GM12878 (cell line): Measurements from ENCODE around the gene SRD5A2. TPM values are rescaled to one million over a fixed set of nuclear protein-coding genes. Genes with fewer than 3 reads are reported as not detected.

Experiments used
- ATAC-seq: fragments of 200-7000 bp; cut with Tn5 transposase; 3 replicates; pipeline ENCODE4 v1.9.1; 2020; ENCODE audit warnings: mild to moderate bottlenecking, moderate library complexity
- BruUV-seq: library from RNA; stranded (reverse); fragments of 400-500 nt; replicated peaks from 2 replicates; lab custom pipeline; 2021; lab: Mats Ljungman, UMichigan
- CTCF ChIA-PET: fragments of 300-600 bp; sonication (Branson Sonifier 250); formaldehyde crosslinking; extraction: SDS; loops from one replicate; lab custom pipeline; 2021; ENCODE audit warnings: inconsistent platforms; lab: Yijun Ruan, JAX
- POLR2A ChIA-PET: fragments of 350-600 bp; formaldehyde crosslinking; extraction: SDS; loops from one replicate; lab custom pipeline; 2021; ENCODE audit warnings: inconsistent platforms; lab: Charles Lee
- RAD21 ChIA-PET: fragments of 300-600 bp; sonication (Branson Sonifier 250); formaldehyde crosslinking; loops from one replicate; lab custom pipeline; 2023; ENCODE audit warnings: antibody characterized with exemption; ENCODE audit not compliant: unreplicated experiment; lab: Charles Lee
- SMC1A ChIA-PET: fragments of 300-600 bp; sonication (Branson Sonifier 250); formaldehyde crosslinking; loops from one replicate; lab custom pipeline; 2023; ENCODE audit not compliant: unreplicated experiment, uncharacterized antibody; lab: Charles Lee
- DNase-seq: peaks from one replicate; pipeline ENCODE4 v3.0.0-alpha.2; 2011; ENCODE audit warnings: low read depth, low spot score
- FAIRE-seq: peaks from 3 replicates; lab custom pipeline; 2011; peaks lifted over from hg19 to GRCh38; lab: Jason Lieb, UNC
- H2AFZ ChIP-seq: 2 replicates; pipeline ENCODE4 v1.6.0; 2011; ENCODE audit warnings: low read depth, low read length, control low read depth; ENCODE audit not compliant: control insufficient read depth
- H3K27ac ChIP-seq: 2 replicates; pipeline ENCODE4 v1.5.1; 2011; ENCODE audit warnings: control low read depth; ENCODE audit not compliant: control insufficient read depth, insufficient read depth
- H3K27me3 ChIP-seq, 2 experiments: replicated peaks in 1 of 2; 2 replicates each; pipeline versions ENCODE4 v1.6.0 to v1.6.1; 2011; ENCODE audit warnings: low read length in 1 of 2; ENCODE audit not compliant: control insufficient read depth in 2 of 2, insufficient read depth in 2 of 2
- H3K36me3 ChIP-seq, 2 experiments: 2 replicates each; pipeline ENCODE4 v1.5.1; 2011; ENCODE audit warnings: low read length in 1 of 2; ENCODE audit not compliant: control insufficient read depth in 2 of 2, insufficient read depth in 2 of 2
- H3K4me1 ChIP-seq: 2 replicates; pipeline ENCODE4 v1.6.1; 2011; ENCODE audit warnings: mild to moderate bottlenecking, low read length, moderate library complexity, mixed read lengths; ENCODE audit not compliant: control insufficient read depth, insufficient read depth
- H3K4me2 ChIP-seq: 2 replicates; pipeline ENCODE4 v1.6.0; 2011; ENCODE audit warnings: control low read depth; ENCODE audit not compliant: control insufficient read depth, insufficient read depth
- H3K4me3 ChIP-seq: fragments of 200-600 bp; sonication (generic); 2 replicates; pipeline ENCODE4 v1.5.1; 2016
- H3K79me2 ChIP-seq: 2 replicates; pipeline ENCODE4 v1.6.0; 2011; ENCODE audit warnings: low read length; ENCODE audit not compliant: control insufficient read depth, insufficient read depth
- H3K9ac ChIP-seq: 2 replicates; pipeline ENCODE4 v1.8.0; 2011; ENCODE audit warnings: low read length, control low read depth, mixed read lengths; ENCODE audit not compliant: control insufficient read depth, insufficient read depth
- H3K9me3 ChIP-seq: replicated peaks from 3 replicates; pipeline ENCODE4 v1.5.1; 2011; ENCODE audit warnings: mild to moderate bottlenecking, low read length; ENCODE audit not compliant: control insufficient read depth, insufficient read depth
- H4K20me1 ChIP-seq: 2 replicates; pipeline ENCODE4 v1.6.0; 2011; ENCODE audit not compliant: control insufficient read depth, insufficient read depth
- CBX3 ChIP-seq: fragments of 200-600 bp; sonication (generic); IDR thresholded peaks from 2 replicates; pipeline ENCODE4 v1.6.1; 2016; ENCODE audit warnings: low read depth, borderline replicate concordance
- CREB1 ChIP-seq: IDR thresholded peaks from 2 replicates; pipeline ENCODE4 v1.6.1; 2012; ENCODE audit warnings: low read depth, mild to moderate bottlenecking, inconsistent platforms
- CREM ChIP-seq: IDR thresholded peaks from 2 replicates; pipeline ENCODE4 v1.6.1; 2014; ENCODE audit warnings: antibody characterized with exemption, low read depth
- NFYB ChIP-seq: IDR thresholded peaks from 2 replicates; pipeline ENCODE4 v1.6.1; 2011; ENCODE audit warnings: low read depth, mild to moderate bottlenecking, low read length, improper control_type of control experiment, moderate library complexity; ENCODE audit not compliant: insufficient read depth
- POLR2AphosphoS2 ChIP-seq: IDR thresholded peaks from 2 replicates; pipeline ENCODE4 v1.6.1; 2011; ENCODE audit warnings: low read depth, mild to moderate bottlenecking, low read length, improper control_type of control experiment, moderate library complexity
- RBBP5 ChIP-seq: fragments of 200-600 bp; sonication (generic); conservative IDR thresholded peaks from 2 replicates; pipeline ENCODE4 v1.6.1; 2016
- SIN3A ChIP-seq: IDR thresholded peaks from 2 replicates; pipeline ENCODE4 v1.6.1; 2012; ENCODE audit warnings: low read depth, low read length, improper control_type of control experiment
- SMAD5 ChIP-seq: IDR thresholded peaks from 2 replicates; pipeline ENCODE4 v1.6.1; 2016; ENCODE audit warnings: antibody characterized with exemption, low read depth
- SRF ChIP-seq, 2 experiments: IDR thresholded peaks; 2 replicates each; pipeline ENCODE4 v1.6.1; 2011; ENCODE audit warnings: low read depth in 2 of 2, low read length in 2 of 2, mild to moderate bottlenecking in 1 of 2, moderate library complexity in 1 of 2
- WGBS: methylation state at CpG from one replicate; pipeline ENCODE4 v1.1.6; 2016; ENCODE audit warnings: low lambda C conversion rate; ENCODE audit not compliant: insufficient replicate concordance, insufficient coverage; ENCODE audit errors: missing lambda C conversion rate; 5-methylcytosine and 5-hydroxymethylcytosine counted together
- in situ Hi-C: fragments of 300-500 bp; cut with MboI; formaldehyde crosslinking; loops from 9 replicates; pipeline ENCODE4 v1.14.3; 2018; ENCODE audit warnings: mixed read lengths
- intact Hi-C: fragments of 100-400 bp; cut with micrococcal nuclease; formaldehyde crosslinking; loops from one replicate; pipeline ENCODE4 v1.14.2; 2022; ENCODE audit not compliant: unreplicated experiment
- polyA plus RNA-seq, 11 experiments: library from polyadenylated mRNA; depleted of rRNA in 4 of 11; unstranded in 6 of 11; stranded (reverse) in 5 of 11; fragments of >200 nt; fragmentation: Nextera tagmentation in 4 of 11; fragmentation: Illumina TruSeq in 1 of 11; extraction: Ambion mirVana in 4 of 11; extraction: Trizol in 1 of 11; gene quantifications; 1 replicate in 1 of 11; 2 replicates in 10 of 11; pipeline versions ENCODE4 v1.2.1 to v1.2.3, GENCODE V29; 2011 to 2016; ENCODE audit warnings: inconsistent platforms in 2 of 11, missing spikeins in 2 of 11, low read depth in 1 of 11
- total RNA-seq, 4 experiments: library from RNA; depleted of rRNA in 3 of 4; stranded (reverse); fragments of >200 nt in 3 of 4; fragmentation: Illumina TruSeq in 1 of 4; extraction: Trizol in 1 of 4; gene quantifications; 2 replicates each; pipeline versions ENCODE4 v1.2.1 to v1.2.3, GENCODE V29; 2013 to 2021
- TF ChIP-seq, protein P1 (sequence below): fragments of 450-650 bp; formaldehyde crosslinking; IDR thresholded peaks from 2 replicates; pipeline ENCODE4 v1.4.0; 2022; ENCODE audit warnings: mild to moderate bottlenecking, moderate library complexity
- TF ChIP-seq, protein P2 (sequence below): IDR thresholded peaks from 2 replicates; pipeline ENCODE4 v1.6.1; 2011; ENCODE audit warnings: borderline replicate concordance, low read depth, mild to moderate bottlenecking, moderate library complexity, low read length; ENCODE audit not compliant: insufficient read depth, poor library complexity, severe bottlenecking
- TF ChIP-seq, protein P3 (sequence below): IDR thresholded peaks from 2 replicates; pipeline ENCODE4 v1.6.1; 2011; ENCODE audit warnings: low read depth, low read length, improper control_type of control experiment, borderline replicate concordance
- TF ChIP-seq, protein P4 (sequence below): fragments of 450-650 bp; IDR thresholded peaks from 2 replicates; pipeline ENCODE4 v1.6.1; 2017; ENCODE audit warnings: mild to moderate bottlenecking, moderate library complexity

SRD5A2 gene
- total and polyA plus RNA-seq, 10 of the 15 experiments (the other 5 are each of a cell fraction or from before 2014, with no cell fraction given), result 0.01 TPM; not detected in 7

DNA sequence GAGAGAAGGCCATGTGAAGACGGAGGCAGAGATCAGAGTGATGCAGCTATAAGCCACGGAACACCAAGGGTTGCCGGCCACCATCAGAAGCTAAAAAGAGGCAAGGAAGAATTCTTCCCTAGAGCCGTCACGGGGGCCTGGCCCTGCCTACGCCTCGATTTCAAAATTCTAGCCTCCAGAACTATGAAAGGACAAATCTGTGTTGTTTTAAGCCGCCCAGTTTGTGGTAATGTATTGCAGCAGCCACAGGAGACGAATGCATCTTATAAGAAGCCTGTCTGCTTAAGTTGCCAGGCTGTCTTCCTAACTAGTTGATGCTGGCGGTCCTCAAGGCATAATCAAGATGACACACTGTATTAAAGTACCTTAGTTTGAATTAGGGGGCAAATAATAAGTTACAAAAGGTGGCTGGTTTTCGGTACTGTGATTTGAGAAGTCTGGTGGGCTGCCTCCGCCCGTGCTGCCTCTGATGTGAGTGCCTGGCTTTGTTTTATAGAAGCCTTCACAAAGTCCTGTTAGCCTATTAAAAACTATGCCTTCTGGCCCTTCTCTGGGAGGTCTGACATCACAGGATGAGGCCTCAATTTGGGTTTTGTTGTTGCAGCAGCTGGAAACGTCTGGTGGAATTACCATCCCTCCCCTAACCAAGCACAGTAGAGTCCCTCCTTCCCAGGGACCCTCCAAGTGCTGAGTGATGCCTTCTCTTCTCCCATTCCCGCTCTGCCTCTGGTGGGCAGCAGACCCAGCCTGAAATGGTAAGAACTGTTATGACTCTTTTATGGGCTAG, 53.6 kb downstream of the SRD5A2 start:
- no peak for ATAC-seq
- Histone ChIP-seq H3K36me3 (no peaks in the 10 kb centered on the region), H3K9me3 (no peaks in the 10 kb centered on the region), H3K4me2 (no peak overlapping the region), H3K27ac (no peak overlapping the region), H3K4me3 (no peak overlapping the region), H3K9ac (no peak overlapping the region), H3K27me3 (peaks cover 0 to 2% of the 10 kb centered on the region in 2 experiments; a peak in 3 of 4 replicates), H2AFZ (no peak overlapping the region), H3K79me2 (no peaks in the 10 kb centered on the region), H4K20me1 (no peaks in the 10 kb centered on the region; the same call in 1 of the 2 replicates), H3K4me1 (no peaks in the 10 kb centered on the region)
- ChIA-PET POLR2A (no interaction called here), RAD21 (no interaction called here), SMC1A (no interaction called here), CTCF (interaction anchor here (1.3 kb wide), 1 partner anchor 815 kb away, joined by 4 read pairs; no protein-coding TSS in a partner anchor)
- no peak for FAIRE-seq
- no TSS peak for BruUV-seq
- in situ Hi-C loops, result no loop called here
- TF ChIP-seq POLR2AphosphoS2, result no peak
- TF ChIP-seq, protein P1, sequence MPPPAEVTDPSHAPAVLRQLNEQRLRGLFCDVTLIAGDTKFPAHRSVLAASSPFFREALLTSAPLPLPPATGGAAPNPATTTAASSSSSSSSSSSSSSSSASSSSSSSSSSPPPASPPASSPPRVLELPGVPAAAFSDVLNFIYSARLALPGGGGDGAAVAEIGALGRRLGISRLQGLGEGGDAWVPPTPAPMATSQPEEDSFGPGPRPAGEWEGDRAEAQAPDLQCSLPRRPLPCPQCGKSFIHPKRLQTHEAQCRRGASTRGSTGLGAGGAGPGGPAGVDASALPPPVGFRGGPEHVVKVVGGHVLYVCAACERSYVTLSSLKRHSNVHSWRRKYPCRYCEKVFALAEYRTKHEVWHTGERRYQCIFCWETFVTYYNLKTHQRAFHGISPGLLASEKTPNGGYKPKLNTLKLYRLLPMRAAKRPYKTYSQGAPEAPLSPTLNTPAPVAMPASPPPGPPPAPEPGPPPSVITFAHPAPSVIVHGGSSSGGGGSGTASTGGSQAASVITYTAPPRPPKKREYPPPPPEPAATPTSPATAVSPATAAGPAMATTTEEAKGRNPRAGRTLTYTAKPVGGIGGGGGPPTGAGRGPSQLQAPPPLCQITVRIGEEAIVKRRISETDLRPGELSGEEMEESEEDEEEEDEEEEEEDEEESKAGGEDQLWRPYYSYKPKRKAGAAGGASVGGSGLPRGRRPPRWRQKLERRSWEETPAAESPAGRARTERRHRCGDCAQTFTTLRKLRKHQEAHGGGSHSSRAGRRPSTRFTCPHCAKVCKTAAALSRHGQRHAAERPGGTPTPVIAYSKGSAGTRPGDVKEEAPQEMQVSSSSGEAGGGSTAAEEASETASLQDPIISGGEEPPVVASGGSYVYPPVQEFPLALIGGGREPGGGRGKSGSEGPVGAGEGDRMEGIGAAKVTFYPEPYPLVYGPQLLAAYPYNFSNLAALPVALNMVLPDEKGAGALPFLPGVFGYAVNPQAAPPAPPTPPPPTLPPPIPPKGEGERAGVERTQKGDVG (CRISPR knock-in tag), result no peak
- no peak for TF ChIP-seq CREM
- TF ChIP-seq CBX3, result no peak
- TF ChIP-seq SIN3A, result no peak
- TF ChIP-seq SRF (IDR thresholded peaks at IDR 0.05; ENCODE audit: low read depth in 2 of 2, low read length in 2 of 2), result no peak
- no peak for TF ChIP-seq NFYB
- TF ChIP-seq SMAD5, result no peak
- TF ChIP-seq CREB1, result no peak
- TF ChIP-seq, protein P2, sequence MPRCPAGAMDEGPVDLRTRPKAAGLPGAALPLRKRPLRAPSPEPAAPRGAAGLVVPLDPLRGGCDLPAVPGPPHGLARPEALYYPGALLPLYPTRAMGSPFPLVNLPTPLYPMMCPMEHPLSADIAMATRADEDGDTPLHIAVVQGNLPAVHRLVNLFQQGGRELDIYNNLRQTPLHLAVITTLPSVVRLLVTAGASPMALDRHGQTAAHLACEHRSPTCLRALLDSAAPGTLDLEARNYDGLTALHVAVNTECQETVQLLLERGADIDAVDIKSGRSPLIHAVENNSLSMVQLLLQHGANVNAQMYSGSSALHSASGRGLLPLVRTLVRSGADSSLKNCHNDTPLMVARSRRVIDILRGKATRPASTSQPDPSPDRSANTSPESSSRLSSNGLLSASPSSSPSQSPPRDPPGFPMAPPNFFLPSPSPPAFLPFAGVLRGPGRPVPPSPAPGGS, result no peak
- TF ChIP-seq, protein P3, sequence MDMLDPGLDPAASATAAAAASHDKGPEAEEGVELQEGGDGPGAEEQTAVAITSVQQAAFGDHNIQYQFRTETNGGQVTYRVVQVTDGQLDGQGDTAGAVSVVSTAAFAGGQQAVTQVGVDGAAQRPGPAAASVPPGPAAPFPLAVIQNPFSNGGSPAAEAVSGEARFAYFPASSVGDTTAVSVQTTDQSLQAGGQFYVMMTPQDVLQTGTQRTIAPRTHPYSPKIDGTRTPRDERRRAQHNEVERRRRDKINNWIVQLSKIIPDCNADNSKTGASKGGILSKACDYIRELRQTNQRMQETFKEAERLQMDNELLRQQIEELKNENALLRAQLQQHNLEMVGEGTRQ, result no peak
- TF ChIP-seq, protein P4, sequence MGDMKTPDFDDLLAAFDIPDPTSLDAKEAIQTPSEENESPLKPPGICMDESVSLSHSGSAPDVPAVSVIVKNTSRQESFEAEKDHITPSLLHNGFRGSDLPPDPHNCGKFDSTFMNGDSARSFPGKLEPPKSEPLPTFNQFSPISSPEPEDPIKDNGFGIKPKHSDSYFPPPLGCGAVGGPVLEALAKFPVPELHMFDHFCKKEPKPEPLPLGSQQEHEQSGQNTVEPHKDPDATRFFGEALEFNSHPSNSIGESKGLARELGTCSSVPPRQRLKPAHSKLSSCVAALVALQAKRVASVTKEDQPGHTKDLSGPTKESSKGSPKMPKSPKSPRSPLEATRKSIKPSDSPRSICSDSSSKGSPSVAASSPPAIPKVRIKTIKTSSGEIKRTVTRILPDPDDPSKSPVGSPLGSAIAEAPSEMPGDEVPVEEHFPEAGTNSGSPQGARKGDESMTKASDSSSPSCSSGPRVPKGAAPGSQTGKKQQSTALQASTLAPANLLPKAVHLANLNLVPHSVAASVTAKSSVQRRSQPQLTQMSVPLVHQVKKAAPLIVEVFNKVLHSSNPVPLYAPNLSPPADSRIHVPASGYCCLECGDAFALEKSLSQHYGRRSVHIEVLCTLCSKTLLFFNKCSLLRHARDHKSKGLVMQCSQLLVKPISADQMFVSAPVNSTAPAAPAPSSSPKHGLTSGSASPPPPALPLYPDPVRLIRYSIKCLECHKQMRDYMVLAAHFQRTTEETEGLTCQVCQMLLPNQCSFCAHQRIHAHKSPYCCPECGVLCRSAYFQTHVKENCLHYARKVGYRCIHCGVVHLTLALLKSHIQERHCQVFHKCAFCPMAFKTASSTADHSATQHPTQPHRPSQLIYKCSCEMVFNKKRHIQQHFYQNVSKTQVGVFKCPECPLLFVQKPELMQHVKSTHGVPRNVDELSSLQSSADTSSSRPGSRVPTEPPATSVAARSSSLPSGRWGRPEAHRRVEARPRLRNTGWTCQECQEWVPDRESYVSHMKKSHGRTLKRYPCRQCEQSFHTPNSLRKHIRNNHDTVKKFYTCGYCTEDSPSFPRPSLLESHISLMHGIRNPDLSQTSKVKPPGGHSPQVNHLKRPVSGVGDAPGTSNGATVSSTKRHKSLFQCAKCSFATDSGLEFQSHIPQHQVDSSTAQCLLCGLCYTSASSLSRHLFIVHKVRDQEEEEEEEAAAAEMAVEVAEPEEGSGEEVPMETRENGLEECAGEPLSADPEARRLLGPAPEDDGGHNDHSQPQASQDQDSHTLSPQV, result no peak
- TF ChIP-seq RBBP5, result no peak
- DNase-seq, result no peak
- WGBS, result 28% methylated on average over 15 of the region's 15 CpGs
- intact Hi-C loops, result no loop called here
